Measurements from ENCODE around the gene WDR90.

GRCh38 chr16:707062-707538, 57.9 kb downstream of the WDR90 start:
- TF ChIP-seq CTCF (IDR thresholded peaks at IDR 0.05) = no peak
- TF ChIP-seq POLR2A (IDR thresholded peaks at IDR 0.05) = no peak

Measured in uterus (tissue), 2 donors.